NOMO-1 (cell line): Measurements from ENCODE around the gene JAGN1.
"Not testable (repeated sequence)": the region's sequence is repeated elsewhere in the genome, so short reads cannot be mapped to it uniquely, and the experiment has no call there.

Experiments
- DNase-seq, 2 experiments: peaks; one replicate each; lab custom pipeline; 2025; ENCODE audit not compliant: unreplicated experiment in 2 of 2; lab: John Stamatoyannopoulos, UW

JAGN1 gene

GRCh38 chr3:9890249-9891071 is at the start of gene JAGN1:
JAGN1 (plus strand) TSS chr3:9890610; CDS start chr3:9890723, 113 bp downstream.
- DNase-seq = peak; percentile 78 to 79

GRCh38 chr3:9841015-9841414 is 49.4 kb upstream of the JAGN1 start:
- no peak for DNase-seq

- peak; percentile 88 to 90 for DNase-seq
Measured at GRCh38 chr3:9843715-9844438, 46.5 kb upstream of the JAGN1 start, which contains the start of gene RPUSD3. RPUSD3 (minus strand) TSS chr3:9844008; CDS start chr3:9843990, 18 bp downstream.

GRCh38 chr3:9846231-9846630 is 44.2 kb upstream of the JAGN1 start:
- no peak for DNase-seq

GRCh38 chr3:9846931-9847488 is 43.4 kb upstream of the JAGN1 start:
- DNase-seq = no peak

- DNase-seq = not testable (repeated sequence)
Measured at GRCh38 chr3:9847870-9848269, 42.5 kb upstream of the JAGN1 start.

GRCh38 chr3:9848860-9849259 is 41.5 kb upstream of the JAGN1 start:
- DNase-seq = peak; percentile 10 to 19

GRCh38 chr3:9851383-9851782 is 39.0 kb upstream of the JAGN1 start:
- DNase-seq = not testable (repeated sequence)

- DNase-seq = not testable (repeated sequence)
Measured at GRCh38 chr3:9851926-9852325, 38.5 kb upstream of the JAGN1 start.

GRCh38 chr3:9852528-9852927 is 37.9 kb upstream of the JAGN1 start:
- DNase-seq = no peak

- DNase-seq = not testable (repeated sequence)
Measured at GRCh38 chr3:9854291-9854940, 36.0 kb upstream of the JAGN1 start.

GRCh38 chr3:9855594-9855993 is 34.8 kb upstream of the JAGN1 start:
- DNase-seq = no peak

- DNase-seq = no peak
Measured at GRCh38 chr3:9859530-9860025, 30.8 kb upstream of the JAGN1 start.

- no peak for DNase-seq
Measured at GRCh38 chr3:9861201-9861600, 29.2 kb upstream of the JAGN1 start.

- no peak for DNase-seq
Measured at GRCh38 chr3:9861626-9862130, 28.7 kb upstream of the JAGN1 start.

GRCh38 chr3:9862391-9863057 is 27.9 kb upstream of the JAGN1 start:
- DNase-seq = peak in 1 of 2 experiments; percentile 24

GRCh38 chr3:9863058-9863772 is 27.2 kb upstream of the JAGN1 start:
- no peak for DNase-seq

- DNase-seq = no peak
Measured at GRCh38 chr3:9864200-9864927, 26.0 kb upstream of the JAGN1 start.
